Measurements from ENCODE around the gene ST6GALNAC5. TPM values are rescaled to one million over a fixed set of nuclear protein-coding genes. Genes with fewer than 3 reads are reported as not detected.
A peak's percentile ranks its signal among the peaks of the same experiment; 100 is the strongest.
"Not testable (repeated sequence)": the region's sequence is repeated elsewhere in the genome, so short reads cannot be mapped to it uniquely, and the experiment has no call there.

ST6GALNAC5 gene
- total RNA-seq: not detected in 2 replicates

DNA sequence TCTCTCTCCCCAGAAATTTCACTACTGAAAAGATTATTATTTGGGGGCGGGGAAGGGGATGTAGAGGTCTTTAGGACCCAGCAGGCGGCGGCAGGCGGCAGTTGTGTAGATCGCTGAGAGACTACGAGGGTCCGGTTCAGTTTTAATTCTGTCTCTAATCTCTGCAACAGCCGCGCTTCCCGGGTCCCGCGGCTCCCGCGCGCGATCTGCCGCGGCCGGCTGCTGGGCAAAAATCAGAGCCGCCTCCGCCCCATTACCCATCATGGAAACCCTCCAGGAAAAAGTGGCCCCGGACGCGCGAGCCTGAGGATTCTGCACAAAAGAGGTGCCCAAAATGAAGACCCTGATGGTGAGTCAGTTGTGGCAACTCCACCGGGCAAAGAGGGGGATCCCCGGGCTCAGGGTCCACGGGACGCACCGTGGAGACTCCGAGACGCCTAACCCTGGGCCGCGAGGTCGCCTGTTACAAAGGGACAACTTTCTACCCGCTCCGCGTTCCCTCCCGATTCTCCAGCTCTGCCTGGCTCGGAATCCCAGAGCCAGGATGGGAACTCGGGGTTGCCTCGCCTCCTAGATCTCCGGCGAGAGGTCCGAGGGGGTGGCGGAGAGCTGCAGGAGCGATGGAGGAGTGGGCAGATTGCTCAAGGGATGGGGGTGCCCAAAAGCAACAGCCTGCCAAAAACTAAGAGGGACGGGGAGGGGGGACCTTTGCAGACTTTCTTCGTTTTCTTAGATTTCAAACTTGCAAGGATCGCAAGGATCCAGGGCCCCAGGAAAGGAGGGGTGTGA, at the start of gene ST6GALNAC5:
TSS of gene ST6GALNAC5 (plus strand) at position 139 of the 789 bp plus-strand sequence.
- DNase-seq (ENCODE audit: low read depth in 2 of 2): peak in 1 of 2 donors; percentile 21

DNA sequence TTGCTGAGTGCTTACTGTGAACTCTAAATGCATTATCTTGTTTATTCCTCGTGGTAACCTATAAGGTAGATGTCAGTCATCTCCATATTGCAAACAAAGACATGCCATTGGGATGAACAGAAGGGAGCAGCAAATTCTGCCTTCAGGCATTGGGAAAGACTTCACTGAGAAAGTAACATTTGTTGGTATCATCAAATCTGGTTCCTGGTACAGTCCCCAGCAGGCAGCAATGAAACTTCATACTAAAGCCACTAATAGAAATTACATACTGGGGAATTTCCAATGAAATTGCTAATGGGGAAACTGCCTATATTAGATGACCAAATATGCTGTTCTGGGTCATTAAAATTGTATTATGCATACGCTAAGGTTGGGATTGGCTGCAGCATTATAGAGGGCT, 47.3 kb upstream of the ST6GALNAC5 start:
- DNase-seq (ENCODE audit: low read depth in 2 of 2): no peak

DNA sequence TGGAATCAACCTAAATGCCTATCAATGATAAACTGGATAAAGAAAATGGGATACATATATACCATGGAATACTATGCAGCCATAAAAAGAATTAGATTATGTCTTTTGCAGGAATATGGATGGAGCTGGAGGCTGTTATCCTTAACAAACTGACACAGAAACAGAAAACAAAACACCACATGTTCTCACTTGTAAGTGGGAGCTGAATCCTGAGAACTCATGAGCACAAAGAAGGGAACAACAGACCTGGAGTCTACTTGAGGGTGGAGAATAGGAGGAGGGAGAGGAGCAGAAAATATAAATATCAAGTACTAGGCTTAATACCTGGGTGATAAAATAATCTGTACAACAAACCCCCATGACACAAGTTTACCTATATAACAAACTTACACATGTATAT, 44.3 kb upstream of the ST6GALNAC5 start:
- not testable (repeated sequence) for DNase-seq (ENCODE audit: low read depth in 2 of 2)

DNA sequence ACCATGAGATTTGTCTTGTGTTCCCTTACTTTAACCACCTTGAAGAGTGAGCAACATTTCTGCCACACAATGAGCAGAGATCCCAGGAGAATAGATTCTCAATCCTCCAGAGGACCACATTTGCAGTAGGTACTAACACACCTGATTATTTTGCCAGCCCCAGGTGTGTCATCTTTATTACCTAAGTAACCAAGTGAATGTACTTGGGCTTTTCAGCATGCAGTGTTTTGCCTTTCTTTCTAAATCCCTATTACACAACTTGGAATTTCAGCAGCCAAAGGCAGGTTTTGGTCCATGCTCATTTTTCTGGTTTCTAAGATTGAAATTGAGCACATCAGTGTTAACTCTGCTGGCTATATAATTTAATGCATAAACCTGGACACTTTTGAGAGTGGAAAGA, 43.2 kb upstream of the ST6GALNAC5 start:
- no peak for DNase-seq (ENCODE audit: low read depth in 2 of 2)

DNA sequence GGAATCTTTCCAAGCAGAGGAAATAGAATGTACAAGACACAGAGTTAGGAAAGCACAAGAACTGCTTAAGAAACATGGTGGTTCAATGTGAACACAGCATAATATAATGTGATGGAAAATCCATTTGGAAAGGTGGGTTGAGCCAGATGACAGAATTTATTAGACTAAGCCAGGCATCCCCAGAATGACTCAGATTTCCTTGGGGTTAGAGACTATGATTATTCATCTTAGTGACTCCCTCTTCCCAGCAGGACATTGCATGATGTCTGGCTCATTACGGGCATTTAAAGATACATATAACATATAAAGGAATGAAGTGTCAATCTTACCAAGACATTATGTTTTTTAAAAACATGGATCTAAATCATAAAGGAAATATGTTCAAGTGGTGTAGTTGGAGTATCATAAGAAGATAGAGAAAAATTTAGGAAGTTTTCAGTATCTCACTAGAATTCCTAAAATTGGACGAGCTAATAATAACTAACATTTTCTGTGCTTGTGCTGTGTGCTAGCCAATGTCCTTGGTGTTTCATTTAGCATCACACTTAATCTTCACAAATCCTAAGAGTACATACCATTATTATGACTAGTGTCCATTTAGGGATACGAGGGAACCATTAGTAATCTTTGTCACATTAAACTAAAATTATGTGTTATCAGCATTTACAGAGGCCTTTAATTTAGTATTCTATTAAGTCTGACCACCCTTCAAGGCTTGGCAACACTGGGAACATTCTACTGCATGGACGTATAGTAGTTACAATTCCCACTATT, 41.0 kb upstream of the ST6GALNAC5 start:
- no peak for DNase-seq (ENCODE audit: low read depth in 2 of 2)

DNA sequence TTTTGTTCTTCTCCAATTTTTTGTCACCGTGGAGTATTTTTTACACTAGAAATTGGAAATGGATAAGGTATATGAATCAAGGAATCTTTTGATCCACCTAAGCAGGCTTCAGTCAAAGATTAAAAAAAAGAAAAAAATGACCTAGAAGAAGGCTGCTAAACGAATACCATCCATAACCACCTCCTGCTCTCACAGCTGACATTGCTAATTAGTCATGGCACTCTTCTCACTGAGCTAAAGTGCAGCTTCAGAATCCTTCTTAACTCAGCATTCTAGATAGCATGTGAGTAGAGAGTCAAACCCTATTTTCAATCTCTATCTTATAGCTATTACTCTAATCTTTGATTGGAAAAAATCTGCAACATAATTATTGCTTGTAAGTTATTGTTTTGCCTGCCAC, 40.2 kb upstream of the ST6GALNAC5 start:
- DNase-seq (ENCODE audit: low read depth in 2 of 2): no peak

DNA sequence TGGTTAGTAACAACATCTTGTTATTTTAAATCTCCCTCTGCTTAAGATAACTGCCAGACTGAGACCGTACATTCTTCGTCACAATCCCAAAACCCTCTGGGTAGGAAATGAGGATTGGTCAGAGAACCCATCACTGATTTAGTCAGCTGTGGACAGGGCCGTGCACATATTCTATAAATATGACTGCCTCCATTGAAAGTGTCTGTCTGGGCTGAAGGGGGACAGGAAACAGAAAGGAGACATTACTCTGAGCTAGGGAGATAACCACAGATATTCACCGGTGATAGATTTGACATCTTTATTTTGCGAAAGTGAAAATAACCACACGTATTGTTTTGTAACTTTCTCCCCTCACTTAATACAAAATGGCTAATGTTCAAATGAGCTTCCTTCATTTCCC, 36.9 kb upstream of the ST6GALNAC5 start:
- peak in 1 of 2 donors; percentile 17 for DNase-seq (ENCODE audit: low read depth in 2 of 2)

DNA sequence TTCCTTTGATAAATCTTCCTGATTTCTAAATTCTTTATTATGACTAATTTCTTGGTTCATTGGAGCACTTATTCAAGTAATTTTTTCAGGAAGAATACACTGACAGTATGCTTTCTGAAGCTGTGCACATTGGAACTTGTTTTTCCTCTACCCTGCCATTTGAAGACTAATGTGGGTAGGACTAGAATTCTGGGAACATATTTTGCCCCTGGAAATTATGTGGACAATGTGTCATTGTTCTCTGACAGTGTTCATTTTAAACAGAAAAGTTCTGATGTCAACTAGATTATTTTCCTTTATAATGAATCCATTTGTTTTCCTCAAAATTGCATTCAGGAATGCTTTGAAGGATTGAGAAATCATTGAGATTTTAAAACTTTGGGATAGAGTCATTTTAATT, 34.8 kb upstream of the ST6GALNAC5 start:
- no peak for DNase-seq (ENCODE audit: low read depth in 2 of 2)

DNA sequence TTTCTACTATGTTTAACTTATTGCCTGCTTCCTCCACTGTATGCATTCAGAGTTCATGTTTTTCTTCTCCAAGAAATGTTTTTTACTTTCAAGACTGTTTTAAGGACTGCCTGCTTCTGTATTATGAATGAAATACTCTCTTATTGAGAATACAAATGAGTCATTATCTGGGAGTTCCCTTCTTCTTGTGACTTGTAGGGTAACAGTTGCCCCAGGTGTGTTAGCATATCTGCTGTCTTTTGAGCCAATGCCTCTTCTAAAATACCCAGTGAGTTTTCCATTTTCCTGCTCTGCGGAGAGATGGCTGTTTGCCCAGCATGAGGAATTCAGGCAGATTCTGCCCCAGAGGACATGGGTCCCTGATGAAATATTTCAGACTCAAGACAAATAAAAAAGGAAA, 34.1 kb upstream of the ST6GALNAC5 start:
- no peak for DNase-seq (ENCODE audit: low read depth in 2 of 2)

DNA sequence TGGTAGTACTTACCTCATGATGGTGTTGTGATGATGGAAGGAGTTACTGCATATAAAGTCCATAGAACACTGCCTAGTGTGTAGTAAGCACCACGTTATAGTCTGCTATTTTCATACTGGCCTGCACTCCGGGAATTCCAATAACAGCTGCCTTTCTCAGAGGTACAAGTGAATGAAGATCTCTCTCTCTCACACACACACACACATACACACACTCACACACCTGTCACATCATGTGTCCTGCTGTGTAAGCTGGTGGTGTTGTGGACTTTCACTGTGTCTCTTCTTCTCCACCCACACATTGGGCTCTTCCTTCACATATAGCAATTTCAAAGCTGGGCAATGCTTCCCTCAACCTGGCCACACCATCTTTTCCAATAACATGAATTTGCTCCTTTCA, 33.4 kb upstream of the ST6GALNAC5 start:
- no peak for DNase-seq (ENCODE audit: low read depth in 2 of 2)

DNA sequence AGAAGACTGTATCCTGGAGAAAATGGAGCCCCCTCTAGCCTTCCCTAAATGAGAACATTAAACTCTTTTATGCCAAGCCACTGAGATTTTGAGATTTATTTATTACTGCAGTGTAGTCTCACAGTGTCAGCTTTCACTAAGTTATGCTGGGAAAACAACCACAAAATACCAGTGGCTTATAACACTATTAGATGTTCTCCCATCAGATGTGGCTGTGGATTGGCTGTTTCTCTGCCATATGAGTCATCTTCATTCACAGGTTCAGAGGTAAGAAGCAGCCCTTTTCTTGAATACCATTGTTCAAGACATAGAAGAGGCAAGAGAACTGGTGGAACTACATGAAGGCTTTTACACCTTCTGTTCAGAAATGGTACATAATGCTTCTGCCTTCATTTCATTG, 32.1 kb upstream of the ST6GALNAC5 start:
- DNase-seq (ENCODE audit: low read depth in 2 of 2): no peak

DNA sequence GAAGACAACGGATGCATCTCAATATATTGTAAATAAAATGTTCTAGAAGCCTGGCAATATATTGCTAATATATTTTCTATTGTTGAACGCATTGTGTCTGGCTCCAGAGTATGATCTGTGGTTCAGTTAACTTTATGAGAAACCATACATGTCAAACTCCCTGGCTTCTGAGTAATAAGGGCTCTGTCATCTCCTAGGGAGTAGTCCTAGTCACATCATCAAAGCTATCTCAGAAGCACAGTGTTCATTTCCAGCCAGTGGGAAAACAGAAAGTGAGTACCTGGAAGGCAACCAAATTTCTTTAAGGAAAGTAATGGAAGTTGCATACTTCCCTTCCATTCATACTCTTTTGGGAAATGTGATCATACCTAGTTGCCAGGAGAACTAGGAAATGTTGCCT, 27.0 kb upstream of the ST6GALNAC5 start:
- no peak for DNase-seq (ENCODE audit: low read depth in 2 of 2)

DNA sequence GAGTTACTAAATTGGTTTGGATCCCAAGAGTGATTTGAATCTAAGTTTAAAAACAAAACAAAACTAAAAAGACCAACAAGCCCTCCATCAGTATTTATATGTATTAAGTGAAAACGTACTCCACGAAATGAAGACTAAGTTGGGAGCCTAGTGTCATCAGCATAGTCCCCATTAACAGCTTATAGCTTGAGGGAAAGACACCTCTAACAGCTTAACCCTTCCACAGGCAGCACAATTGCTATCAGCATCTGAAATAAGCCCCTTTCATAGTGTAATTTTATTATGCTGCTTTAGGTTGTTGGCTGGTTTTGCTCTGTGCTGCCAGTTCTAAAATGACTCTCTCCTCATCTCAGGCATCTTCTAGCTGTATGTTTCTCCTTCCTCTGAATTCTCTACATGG, 25.8 kb upstream of the ST6GALNAC5 start:
- no peak for DNase-seq (ENCODE audit: low read depth in 2 of 2)

DNA sequence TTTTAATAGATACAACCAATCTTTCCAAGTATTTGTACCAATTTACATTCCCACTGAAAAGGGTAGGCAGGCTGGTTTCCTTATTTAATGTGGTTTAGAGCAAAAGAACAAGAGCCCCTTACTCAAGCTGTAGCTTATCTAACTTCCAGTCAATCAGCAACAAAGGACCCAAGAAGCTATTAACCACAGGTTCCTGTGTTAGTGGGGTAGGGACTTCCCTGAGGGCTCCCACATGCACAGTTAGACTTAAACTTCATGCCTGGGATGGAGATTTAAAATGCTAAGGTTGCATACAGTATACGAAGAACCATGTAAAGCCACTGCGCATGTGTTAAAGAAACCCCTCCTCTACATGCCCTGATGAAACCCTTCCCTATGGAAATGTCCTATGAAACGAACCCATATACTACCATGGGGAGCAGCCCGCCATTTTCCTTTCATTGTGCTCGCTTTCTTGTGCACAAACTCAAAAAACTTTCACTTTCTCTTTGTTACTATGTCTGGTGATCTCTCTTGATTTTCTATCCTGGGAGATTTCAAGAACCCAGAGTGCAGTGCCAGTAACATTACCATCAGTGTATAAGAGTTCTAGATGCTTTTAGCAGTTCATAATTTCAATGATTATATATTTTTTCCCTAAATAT, 23.3 kb upstream of the ST6GALNAC5 start:
- DNase-seq (ENCODE audit: low read depth in 2 of 2): no peak

DNA sequence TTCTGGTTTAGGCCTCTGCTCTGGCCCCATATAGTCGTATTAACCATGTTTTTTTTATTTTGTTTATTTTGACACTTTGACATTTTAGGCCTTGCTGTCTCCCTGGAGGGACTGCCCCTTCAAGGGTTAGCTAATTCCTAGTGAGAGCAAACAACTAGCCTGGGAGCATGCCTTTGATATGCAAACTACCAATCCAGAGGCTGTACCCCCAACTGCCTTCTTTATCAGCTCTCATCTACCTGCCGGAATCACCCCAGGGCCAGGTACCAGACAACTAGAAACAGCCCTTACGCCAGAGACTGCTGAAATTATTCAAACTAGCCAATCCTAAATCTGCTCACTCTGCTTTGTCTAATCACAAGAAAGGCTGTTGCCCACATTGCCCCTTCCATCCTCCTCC, 13.0 kb upstream of the ST6GALNAC5 start:
- no peak for DNase-seq (ENCODE audit: low read depth in 2 of 2)

DNA sequence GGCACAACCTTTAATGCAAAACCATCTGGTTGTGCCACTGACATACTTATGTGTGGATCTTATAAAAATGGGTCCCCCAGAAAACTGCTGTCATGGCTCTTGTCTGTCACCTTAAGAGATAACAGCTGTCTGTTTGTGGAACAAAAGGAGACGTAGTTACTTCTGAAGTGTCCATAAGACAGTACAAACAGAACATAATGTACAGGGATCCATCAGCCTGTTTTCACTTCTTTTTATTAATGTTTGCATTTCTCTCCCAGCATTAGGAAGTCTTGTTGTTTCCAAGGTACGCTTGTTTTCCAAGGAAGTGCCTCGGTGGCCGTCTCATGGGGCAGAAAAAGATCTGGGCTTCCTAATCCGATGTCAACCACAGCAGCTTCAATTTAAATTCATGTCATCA, 11.2 kb upstream of the ST6GALNAC5 start:
- no peak for DNase-seq (ENCODE audit: low read depth in 2 of 2)

DNA sequence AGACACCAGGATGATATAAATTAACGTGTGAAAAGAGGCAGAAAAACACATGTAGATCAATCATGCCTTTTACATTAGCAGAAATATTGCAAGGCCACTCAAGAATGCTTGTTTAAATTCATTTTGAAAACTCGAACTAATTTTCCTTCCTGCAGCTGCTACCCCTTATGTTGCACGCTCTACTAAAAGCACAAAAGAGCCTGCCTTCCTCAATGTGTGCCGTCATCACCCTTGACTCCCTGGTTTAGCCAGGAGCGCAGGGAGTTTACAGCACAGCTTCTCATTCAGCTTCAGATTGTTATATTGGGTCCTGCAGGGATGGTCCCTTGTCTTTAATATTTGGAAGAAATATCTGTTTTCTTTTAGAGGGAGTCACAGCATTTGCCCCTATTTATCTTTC, 10.1 kb upstream of the ST6GALNAC5 start:
- DNase-seq (ENCODE audit: low read depth in 2 of 2): no peak

DNA sequence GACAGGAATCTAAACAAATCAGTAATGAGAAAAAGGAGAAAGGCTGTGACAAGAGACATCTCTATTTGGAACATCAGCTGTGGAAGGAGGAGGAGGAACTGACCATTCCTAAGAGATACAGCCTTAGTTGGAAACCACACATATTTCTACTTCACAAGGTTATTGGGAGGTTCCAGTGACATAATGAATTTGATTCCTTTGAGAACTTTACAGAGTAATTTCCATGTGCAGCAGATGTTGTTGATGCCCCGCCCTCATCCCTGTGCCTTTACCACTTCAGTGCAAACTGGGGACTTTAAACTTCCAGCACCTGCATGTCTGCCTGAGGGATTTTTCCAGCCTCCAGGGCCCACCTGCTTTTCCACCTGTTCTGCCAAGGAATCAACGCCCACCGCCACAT, 9.3 kb upstream of the ST6GALNAC5 start:
- DNase-seq (ENCODE audit: low read depth in 2 of 2): no peak

DNA sequence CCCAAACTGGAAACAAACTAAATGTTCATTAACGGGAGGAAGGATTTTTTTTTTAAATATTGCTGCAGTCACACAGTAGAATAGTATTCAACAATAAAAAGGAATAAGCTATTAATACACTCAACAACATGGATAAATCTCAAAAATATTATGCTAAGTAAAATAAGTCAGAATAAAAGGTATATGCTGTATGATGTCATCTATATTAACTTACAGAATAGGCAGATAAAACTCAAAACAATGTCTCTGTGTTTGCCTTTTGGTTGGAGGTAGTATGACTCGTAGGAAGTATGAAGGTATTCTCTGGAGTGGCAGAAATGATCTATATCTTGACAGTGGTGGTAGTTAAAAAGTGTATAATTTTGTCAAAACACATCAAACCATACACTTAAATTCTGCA, 6.1 kb upstream of the ST6GALNAC5 start:
- no peak for DNase-seq (ENCODE audit: low read depth in 2 of 2)

DNA sequence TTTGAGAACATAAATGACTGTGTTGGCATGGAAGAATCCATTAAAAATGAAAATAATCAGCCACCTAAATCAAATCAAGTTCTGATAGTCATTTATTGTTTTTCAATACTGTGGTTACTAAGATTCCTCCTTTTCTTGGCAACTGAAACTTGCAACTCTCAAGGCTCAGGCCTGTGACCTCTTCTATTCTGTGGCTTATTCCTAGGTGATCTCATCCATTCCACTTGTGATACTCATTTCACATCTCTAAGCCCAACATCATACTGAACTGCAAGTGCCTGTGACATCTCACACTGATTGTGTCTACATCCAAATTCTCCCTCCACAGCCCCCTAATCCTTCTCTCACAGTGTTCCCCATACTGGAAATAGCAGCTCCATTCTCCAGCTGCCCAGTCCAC, 4.8 kb upstream of the ST6GALNAC5 start:
- no peak for DNase-seq (ENCODE audit: low read depth in 2 of 2)

DNA sequence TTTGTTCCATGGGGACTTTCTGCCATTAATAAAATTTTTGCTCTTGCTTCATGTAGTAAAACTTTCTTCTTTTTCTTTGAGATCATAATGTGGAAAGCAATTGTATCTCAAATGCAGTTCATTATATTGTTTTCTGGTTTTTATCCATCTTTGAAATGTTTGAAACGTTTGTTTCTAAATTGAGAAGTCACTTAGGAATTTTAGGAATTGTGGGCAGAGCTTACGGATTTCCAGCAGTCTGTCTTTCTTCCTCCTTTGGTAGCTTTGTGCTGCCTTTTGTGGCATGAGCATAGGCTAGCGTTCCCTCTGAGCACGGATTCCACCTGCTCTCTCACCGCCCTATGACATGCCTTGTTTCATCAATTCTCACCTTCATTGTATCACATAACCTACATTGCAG, 2.9 kb upstream of the ST6GALNAC5 start:
- no peak for DNase-seq (ENCODE audit: low read depth in 2 of 2)

DNA sequence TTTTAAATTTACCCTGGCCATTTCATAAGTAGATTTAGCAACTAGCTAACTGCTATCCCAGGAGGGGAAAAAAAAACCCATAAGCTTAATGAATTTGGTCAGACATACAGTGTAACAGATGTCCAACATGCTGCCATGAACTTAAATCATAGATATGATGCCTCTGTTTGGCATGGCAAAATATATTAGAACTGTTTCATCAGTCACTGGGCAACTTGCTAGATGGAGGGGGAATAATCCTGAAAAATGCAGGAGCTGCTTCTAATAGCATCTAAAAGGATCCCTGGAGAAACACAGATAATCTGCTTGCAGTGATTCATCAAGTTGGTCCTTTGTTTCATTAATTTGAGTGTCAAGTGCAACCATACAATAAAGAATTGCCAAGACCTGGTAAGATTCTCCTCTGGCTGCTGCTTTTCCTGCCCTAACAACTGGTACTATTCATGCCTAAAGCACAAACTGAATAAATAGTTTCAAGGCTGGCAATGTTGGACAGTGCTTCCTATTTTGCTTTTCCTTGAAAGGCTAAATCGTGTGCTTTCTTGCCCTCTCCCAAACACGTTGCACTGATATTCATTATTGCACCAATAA, 1.5 kb upstream of the ST6GALNAC5 start:
- no peak for DNase-seq (ENCODE audit: low read depth in 2 of 2)

Data from lung microvascular endothelial cell (primary cell).